Tibial nerve (tissue), 4 donors: ENCODE results near the gene ZBTB43. TPM values are rescaled to one million over a fixed set of nuclear protein-coding genes. Genes with fewer than 3 reads are reported as not detected.

Experiments
- DNase-seq, 2 donors: peaks; one replicate each; pipeline ENCODE4 v3.0.0-alpha.2; 2019; ENCODE audit warnings: low spot score in 2 of 2
- H3K27ac ChIP-seq, 4 donors: fragments of 200-600 bp; sonication (generic) in 3 of 4; one replicate each; pipeline ENCODE4 v1.5.1; 2017 to 2019; ENCODE audit warnings: mild to moderate bottlenecking in 1 of 4
- H3K27me3 ChIP-seq, 2 donors: fragments of 200-600 bp; sonication (generic) in 1 of 2; one replicate each; pipeline versions ENCODE4 v1.5.1 to v1.6.0; 2017 to 2019
- H3K36me3 ChIP-seq, 3 donors: fragments of 200-600 bp; sonication (generic); one replicate each; pipeline ENCODE4 v1.5.1; 2018 to 2019
- H3K4me1 ChIP-seq, 4 donors: fragments of 200-600 bp; sonication (generic) in 3 of 4; one replicate each; pipeline ENCODE4 v1.5.1; 2017 to 2019
- H3K4me3 ChIP-seq, 4 donors: fragments of 200-600 bp; sonication (generic) in 3 of 4; one replicate each; pipeline ENCODE4 v1.5.1; 2017 to 2019; ENCODE audit warnings: mild to moderate bottlenecking in 1 of 4, moderate library complexity in 1 of 4
- H3K9me3 ChIP-seq, 4 donors: fragments of 200-600 bp; sonication (generic) in 3 of 4; one replicate each; pipeline ENCODE4 v1.5.1; 2017 to 2019
- EP300 ChIP-seq, 2 donors: sonication (generic); formaldehyde crosslinking; IDR thresholded peaks; one replicate each; pipeline ENCODE4 v1.6.1; 2017; ENCODE audit warnings: antibody characterized with exemption in 2 of 2, mild to moderate bottlenecking in 1 of 2
- POLR2A ChIP-seq, 2 donors: fragments of 450-650 bp; IDR thresholded peaks; one replicate each; pipeline ENCODE4 v1.6.1; 2017; ENCODE audit warnings: antibody characterized with exemption in 2 of 2, mild to moderate bottlenecking in 2 of 2, moderate library complexity in 2 of 2
- WGBS, 2 donors: methylation state at CpG; one replicate each; pipeline ENCODE4 v1.1.5; 2018; 5-methylcytosine and 5-hydroxymethylcytosine counted together
- total RNA-seq, 4 donors: library from RNA; depleted of rRNA; stranded (reverse); fragments of >200 nt; gene quantifications; one replicate each; pipeline ENCODE4 v1.1.0, GENCODE V29; 2016
- TF ChIP-seq, protein P1 (sequence below), 5 experiments: fragments of 200-600 bp in 3 of 5; fragments of 450-650 bp in 2 of 5; sonication (generic) in 3 of 5; IDR thresholded peaks; one replicate each; pipeline ENCODE4 v1.5.1; 2016 to 2019; ENCODE audit warnings: antibody characterized with exemption in 5 of 5, mild to moderate bottlenecking in 3 of 5, moderate library complexity in 2 of 5

ZBTB43 gene
- total RNA-seq, 4 donors from 2014 or later: 6.0 to 10.4 (median 9.4) TPM

- Histone ChIP-seq H3K4me3 (no peak overlapping the region), H3K27ac (no peak overlapping the region), H3K36me3 (peaks cover 0 to 48% (median 0%) of the 10 kb centered on the region in 3 donors), H3K9me3 (no peaks in the 10 kb centered on the region), H3K4me1 (peaks cover 0 to 28% (median 3%) of the 10 kb centered on the region in 4 donors), H3K27me3 (no peaks in the 10 kb centered on the region)
- DNase-seq: no peak
- WGBS, 2 donors: 82 to 91% methylated on average over 11 of the region's 11 CpGs
- TF ChIP-seq EP300 (IDR thresholded peaks at IDR 0.05): no peak
- TF ChIP-seq, protein P1, sequence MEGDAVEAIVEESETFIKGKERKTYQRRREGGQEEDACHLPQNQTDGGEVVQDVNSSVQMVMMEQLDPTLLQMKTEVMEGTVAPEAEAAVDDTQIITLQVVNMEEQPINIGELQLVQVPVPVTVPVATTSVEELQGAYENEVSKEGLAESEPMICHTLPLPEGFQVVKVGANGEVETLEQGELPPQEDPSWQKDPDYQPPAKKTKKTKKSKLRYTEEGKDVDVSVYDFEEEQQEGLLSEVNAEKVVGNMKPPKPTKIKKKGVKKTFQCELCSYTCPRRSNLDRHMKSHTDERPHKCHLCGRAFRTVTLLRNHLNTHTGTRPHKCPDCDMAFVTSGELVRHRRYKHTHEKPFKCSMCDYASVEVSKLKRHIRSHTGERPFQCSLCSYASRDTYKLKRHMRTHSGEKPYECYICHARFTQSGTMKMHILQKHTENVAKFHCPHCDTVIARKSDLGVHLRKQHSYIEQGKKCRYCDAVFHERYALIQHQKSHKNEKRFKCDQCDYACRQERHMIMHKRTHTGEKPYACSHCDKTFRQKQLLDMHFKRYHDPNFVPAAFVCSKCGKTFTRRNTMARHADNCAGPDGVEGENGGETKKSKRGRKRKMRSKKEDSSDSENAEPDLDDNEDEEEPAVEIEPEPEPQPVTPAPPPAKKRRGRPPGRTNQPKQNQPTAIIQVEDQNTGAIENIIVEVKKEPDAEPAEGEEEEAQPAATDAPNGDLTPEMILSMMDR (IDR thresholded peaks at IDR 0.05): no peak
- no peak for TF ChIP-seq POLR2A (IDR thresholded peaks at IDR 0.05)
These were observed 77.9 kb downstream of the ZBTB43 start for GRCh38 chr9:126882746-126883145.

GRCh38 chr9:126883636-126884035 is 78.8 kb downstream of the ZBTB43 start:
- Histone ChIP-seq H3K4me3 (no peak overlapping the region), H3K4me1 (peaks cover 0 to 28% (median 3%) of the 10 kb centered on the region in 4 donors), H3K9me3 (no peaks in the 10 kb centered on the region), H3K27me3 (no peaks in the 10 kb centered on the region), H3K27ac (no peak overlapping the region), H3K36me3 (peaks cover 0 to 45% (median 0%) of the 10 kb centered on the region in 3 donors)
- 78 to 79% methylated on average over 15 of the region's 15 CpGs for WGBS, 2 donors
- TF ChIP-seq, protein P1 (IDR thresholded peaks at IDR 0.05): no peak
- no peak for TF ChIP-seq EP300 (IDR thresholded peaks at IDR 0.05)
- TF ChIP-seq POLR2A (IDR thresholded peaks at IDR 0.05): no peak
- DNase-seq: no peak

GRCh38 chr9:126885131-126885641 is 80.3 kb downstream of the ZBTB43 start:
- peak overlapping the region in 2 of 4 donors; percentile 63 to 64 for H3K27ac ChIP-seq
- peaks cover 0 to 28% (median 3%) of the 10 kb centered on the region in 4 donors for H3K4me1 ChIP-seq
- DNase-seq: no peak
- H3K9me3 ChIP-seq: no peaks in the 10 kb centered on the region
- H3K27me3 ChIP-seq: no peaks in the 10 kb centered on the region
- H3K36me3 ChIP-seq: peaks cover 0 to 35% (median 0%) of the 10 kb centered on the region in 3 donors
- no peak overlapping the region for H3K4me3 ChIP-seq
- TF ChIP-seq EP300 (IDR thresholded peaks at IDR 0.05) (peak; percentile 11 to 51), POLR2A (IDR thresholded peaks at IDR 0.05) (no peak)
- TF ChIP-seq, protein P1 (IDR thresholded peaks at IDR 0.05): no peak
- WGBS, 2 donors: 48 to 51% methylated on average over 6 of the region's 6 CpGs

- WGBS, 2 donors: 69 to 74% methylated on average over 23 of the region's 23 CpGs
- peaks cover 0 to 26% (median 0%) of the 10 kb centered on the region in 3 donors for H3K36me3 ChIP-seq
- no peak for DNase-seq
- H3K9me3 ChIP-seq: no peaks in the 10 kb centered on the region
- H3K27ac ChIP-seq: no peak overlapping the region
- TF ChIP-seq, protein P1 (IDR thresholded peaks at IDR 0.05): no peak
- TF ChIP-seq POLR2A (IDR thresholded peaks at IDR 0.05) (no peak), EP300 (IDR thresholded peaks at IDR 0.05) (no peak)
- H3K4me3 ChIP-seq: no peak overlapping the region
- H3K4me1 ChIP-seq: peaks cover 0 to 21% (median 3%) of the 10 kb centered on the region in 4 donors
- H3K27me3 ChIP-seq: no peaks in the 10 kb centered on the region
These were observed 81.4 kb downstream of the ZBTB43 start for GRCh38 chr9:126886034-126886822.

- Histone ChIP-seq H3K27me3 (no peaks in the 10 kb centered on the region), H3K9me3 (no peaks in the 10 kb centered on the region), H3K36me3 (peaks cover 0 to 26% (median 0%) of the 10 kb centered on the region in 3 donors), H3K27ac (no peak overlapping the region), H3K4me1 (peaks cover 0 to 15% (median 3%) of the 10 kb centered on the region in 4 donors), H3K4me3 (no peak overlapping the region)
- no peak for DNase-seq
- TF ChIP-seq EP300 (IDR thresholded peaks at IDR 0.05) (no peak), POLR2A (IDR thresholded peaks at IDR 0.05) (no peak)
- TF ChIP-seq, protein P1 (IDR thresholded peaks at IDR 0.05): no peak
- 96 to 97% methylated on average over 10 of the region's 10 CpGs for WGBS, 2 donors
These were observed 82.1 kb downstream of the ZBTB43 start for GRCh38 chr9:126886897-126887296.
